Aorta (tissue), 5 donors: Measurements from ENCODE around the gene CIRBP. TPM values are rescaled to one million over a fixed set of nuclear protein-coding genes. Genes with fewer than 3 reads are reported as not detected.
A peak's percentile ranks its signal among the peaks of the same experiment; 100 is the strongest.

Experiments
- ATAC-seq: fragments of 200-7000 bp; cut with Tn5 transposase; one replicate; pipeline ENCODE4 v1.9.1; 2022; ENCODE audit warnings: moderate library complexity; ENCODE audit not compliant: low FRiP score
- DNase-seq, 2 donors: peaks; one replicate each; pipeline ENCODE4 v3.0.0-alpha.2; 2020
- H3K27ac ChIP-seq, 2 donors: one replicate each; pipeline ENCODE4 v1.5.1; 2013; ENCODE audit warnings: low read length in 2 of 2, mild to moderate bottlenecking in 2 of 2, moderate library complexity in 2 of 2, control low read depth in 1 of 2, inconsistent platforms in 1 of 2, low read depth in 1 of 2
- H3K27me3 ChIP-seq, 2 donors: one replicate each; pipeline ENCODE4 v1.6.1; 2013; ENCODE audit warnings: control low read depth in 1 of 2, low read length in 1 of 2, mild to moderate bottlenecking in 1 of 2, moderate library complexity in 1 of 2; ENCODE audit not compliant: insufficient read depth in 2 of 2, control insufficient read depth in 1 of 2
- H3K36me3 ChIP-seq, 2 donors: one replicate each; pipeline ENCODE4 v1.6.1; 2013; ENCODE audit warnings: control low read depth in 1 of 2, low read length in 1 of 2, mild to moderate bottlenecking in 1 of 2; ENCODE audit not compliant: insufficient read depth in 2 of 2, control insufficient read depth in 1 of 2
- H3K4me1 ChIP-seq, 2 donors: one replicate each; pipeline ENCODE4 v1.6.1; 2013; ENCODE audit warnings: low read length in 2 of 2, control low read depth in 1 of 2, mild to moderate bottlenecking in 1 of 2, moderate library complexity in 1 of 2; ENCODE audit not compliant: insufficient read depth in 2 of 2, control insufficient read depth in 1 of 2
- H3K4me3 ChIP-seq, 2 donors: one replicate each; pipeline ENCODE4 v1.5.1; 2013; ENCODE audit warnings: low read length in 2 of 2, control low read depth in 1 of 2, mild to moderate bottlenecking in 1 of 2
- H3K9me3 ChIP-seq: one replicate; pipeline ENCODE4 v1.6.1; 2013; ENCODE audit warnings: mild to moderate bottlenecking, low read length; ENCODE audit not compliant: control insufficient read depth
- WGBS, 2 donors: extraction: QIAGEN DNeasy Blood & Tissue Kit; methylation state at CpG; one replicate each; pipeline ENCODE4 v1.1.7; 2013; 5-methylcytosine and 5-hydroxymethylcytosine counted together
- intact Hi-C, 2 donors: fragments of 100-400 bp; cut with DNase I; formaldehyde crosslinking; loops; one replicate each; pipeline versions ENCODE4 v1.14.2 to v1.15.0; 2022
- polyA plus RNA-seq, 2 donors: library from polyadenylated mRNA; stranded (reverse); fragments of 200-250 nt; gene quantifications; one replicate each; pipeline ENCODE4 v1.2.3, GENCODE V29; 2013
- total RNA-seq, 2 donors: library from RNA; stranded (reverse); fragmentation: NEBNext Ultra II Directional; extraction: Animal tissue kit (Norgen Biotek cat#: 25700); gene quantifications; one replicate each; pipeline ENCODE4 v1.2.1, GENCODE V29; 2021
- donor health status: healthy with polysubstance abuse.
- donor health status: Bipolar disorder and iron deficiency.
- donor health status: DM: no; HTN: no; CAD: no.
- donor health status: DM: no; HTN: no; CAD: no.
- donor health status: DM: yes; HTN: yes; CAD: no.

The CIRBP gene
- total and polyA plus RNA-seq, 4 donors = 252 to 1,634 (median 394) TPM

GRCh38 chr19:1309977-1310852, 41.1 kb downstream of the CIRBP start:
- ATAC-seq (peak; percentile 17), DNase-seq (no peak)
- H3K9me3 ChIP-seq = no peaks in the 10 kb centered on the region
- H3K27ac ChIP-seq = no peak overlapping the region
- peaks cover 0 to 4% of the 10 kb centered on the region in 2 donors for H3K27me3 ChIP-seq
- H3K36me3 ChIP-seq = no peaks in the 10 kb centered on the region
- no peak overlapping the region for H3K4me3 ChIP-seq
- WGBS, 2 donors = 64 to 67% methylated on average over 28 of the region's 28 CpGs
- intact Hi-C loops = no loop called here
- no peaks in the 10 kb centered on the region for H3K4me1 ChIP-seq

- Histone ChIP-seq H3K4me3 (no peak overlapping the region), H3K9me3 (no peaks in the 10 kb centered on the region), H3K27me3 (peaks cover 0 to 4% of the 10 kb centered on the region in 2 donors), H3K27ac (no peak overlapping the region), H3K4me1 (no peaks in the 10 kb centered on the region), H3K36me3 (no peaks in the 10 kb centered on the region)
- intact Hi-C loops = no loop called here
- DNase-seq (no peak), ATAC-seq (no peak)
- WGBS, 2 donors = 82 to 83% methylated on average over 18 of the region's 18 CpGs
These were observed 41.7 kb downstream of the CIRBP start for GRCh38 chr19:1310853-1311180.

- no peak for DNase-seq
These were observed 42.5 kb downstream of the CIRBP start for GRCh38 chr19:1311543-1312091.

GRCh38 chr19:1312767-1313694, 43.9 kb downstream of the CIRBP start:
- 67% methylated on average over 52 to 61 of the region's 61 CpGs for WGBS, 2 donors
- ATAC-seq (no peak), DNase-seq (no peak)
- no peak overlapping the region for H3K27ac ChIP-seq
- H3K27me3 ChIP-seq = peaks cover 0 to 4% of the 10 kb centered on the region in 2 donors
- H3K4me3 ChIP-seq = no peak overlapping the region
- intact Hi-C loops = no loop called here
- H3K36me3 ChIP-seq = no peaks in the 10 kb centered on the region
- no peaks in the 10 kb centered on the region for H3K9me3 ChIP-seq
- no peaks in the 10 kb centered on the region for H3K4me1 ChIP-seq

More at GRCh38 chr19:1311543-1312091, 42.5 kb downstream of the CIRBP start:
- no peaks in the 10 kb centered on the region for H3K4me1 ChIP-seq
- intact Hi-C loops = no loop called here
- no peak overlapping the region for H3K27ac ChIP-seq
- H3K36me3 ChIP-seq = no peaks in the 10 kb centered on the region
- H3K4me3 ChIP-seq = no peak overlapping the region
- 56 to 68% methylated on average over 17 to 21 of the region's 21 CpGs for WGBS, 2 donors
- ATAC-seq = no peak
- H3K27me3 ChIP-seq = peaks cover 0 to 4% of the 10 kb centered on the region in 2 donors
- H3K9me3 ChIP-seq = no peaks in the 10 kb centered on the region

- H3K9me3 ChIP-seq = no peaks in the 10 kb centered on the region
- H3K4me3 ChIP-seq = no peak overlapping the region
- no peaks in the 10 kb centered on the region for H3K36me3 ChIP-seq
- H3K27me3 ChIP-seq = peaks cover 0 to 4% of the 10 kb centered on the region in 2 donors
- no peaks in the 10 kb centered on the region for H3K4me1 ChIP-seq
- ATAC-seq = no peak
- 73 to 74% methylated on average over 32 of the region's 32 CpGs for WGBS, 2 donors
- intact Hi-C loops = no loop called here
- no peak overlapping the region for H3K27ac ChIP-seq
- DNase-seq = no peak
These were observed 44.8 kb downstream of the CIRBP start for GRCh38 chr19:1313695-1314613.

GRCh38 chr19:1315470-1316166, 46.5 kb downstream of the CIRBP start:
- peaks cover 0 to 4% of the 10 kb centered on the region in 2 donors for H3K27me3 ChIP-seq
- intact Hi-C loops = no loop called here
- ATAC-seq (peak; percentile 59), DNase-seq (no peak)
- H3K4me1 ChIP-seq = no peaks in the 10 kb centered on the region
- no peak overlapping the region for H3K27ac ChIP-seq
- no peaks in the 10 kb centered on the region for H3K36me3 ChIP-seq
- no peaks in the 10 kb centered on the region for H3K9me3 ChIP-seq
- no peak overlapping the region for H3K4me3 ChIP-seq
- WGBS, 2 donors = 10 to 11% methylated on average over 49 to 58 of the region's 58 CpGs

- Histone ChIP-seq H3K4me3 (no peak overlapping the region), H3K4me1 (no peaks in the 10 kb centered on the region), H3K27ac (no peak overlapping the region), H3K9me3 (no peaks in the 10 kb centered on the region), H3K27me3 (no peaks in the 10 kb centered on the region), H3K36me3 (no peaks in the 10 kb centered on the region)
- no peak for ATAC-seq
- intact Hi-C loops = no loop called here
- WGBS, 2 donors = 67 to 74% methylated on average over 13 of the region's 13 CpGs
- DNase-seq = no peak
These were observed 47.3 kb downstream of the CIRBP start for GRCh38 chr19:1316466-1316865.
